Measurements from ENCODE around the gene MRPL40.

The MRPL40 gene

GRCh38 chr22:19398206-19398605, 34.1 kb upstream of the MRPL40 start:
- POLR2A ChIA-PET = no interaction called here
- TF ChIP-seq, protein P1, sequence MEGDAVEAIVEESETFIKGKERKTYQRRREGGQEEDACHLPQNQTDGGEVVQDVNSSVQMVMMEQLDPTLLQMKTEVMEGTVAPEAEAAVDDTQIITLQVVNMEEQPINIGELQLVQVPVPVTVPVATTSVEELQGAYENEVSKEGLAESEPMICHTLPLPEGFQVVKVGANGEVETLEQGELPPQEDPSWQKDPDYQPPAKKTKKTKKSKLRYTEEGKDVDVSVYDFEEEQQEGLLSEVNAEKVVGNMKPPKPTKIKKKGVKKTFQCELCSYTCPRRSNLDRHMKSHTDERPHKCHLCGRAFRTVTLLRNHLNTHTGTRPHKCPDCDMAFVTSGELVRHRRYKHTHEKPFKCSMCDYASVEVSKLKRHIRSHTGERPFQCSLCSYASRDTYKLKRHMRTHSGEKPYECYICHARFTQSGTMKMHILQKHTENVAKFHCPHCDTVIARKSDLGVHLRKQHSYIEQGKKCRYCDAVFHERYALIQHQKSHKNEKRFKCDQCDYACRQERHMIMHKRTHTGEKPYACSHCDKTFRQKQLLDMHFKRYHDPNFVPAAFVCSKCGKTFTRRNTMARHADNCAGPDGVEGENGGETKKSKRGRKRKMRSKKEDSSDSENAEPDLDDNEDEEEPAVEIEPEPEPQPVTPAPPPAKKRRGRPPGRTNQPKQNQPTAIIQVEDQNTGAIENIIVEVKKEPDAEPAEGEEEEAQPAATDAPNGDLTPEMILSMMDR (IDR thresholded peaks at IDR 0.05; ENCODE audit: control extremely low read depth, extremely low read depth, low read depth, missing control alignments) = no peak
- CTCF ChIA-PET = interaction anchor here (1.0 to 1.2 kb wide), 2 partner anchors 11 to 98 kb away, joined by 3 to 4 read pairs; no protein-coding TSS in a partner anchor
- DNase-seq (ENCODE audit: extremely low spot score) = no peak

DNA sequence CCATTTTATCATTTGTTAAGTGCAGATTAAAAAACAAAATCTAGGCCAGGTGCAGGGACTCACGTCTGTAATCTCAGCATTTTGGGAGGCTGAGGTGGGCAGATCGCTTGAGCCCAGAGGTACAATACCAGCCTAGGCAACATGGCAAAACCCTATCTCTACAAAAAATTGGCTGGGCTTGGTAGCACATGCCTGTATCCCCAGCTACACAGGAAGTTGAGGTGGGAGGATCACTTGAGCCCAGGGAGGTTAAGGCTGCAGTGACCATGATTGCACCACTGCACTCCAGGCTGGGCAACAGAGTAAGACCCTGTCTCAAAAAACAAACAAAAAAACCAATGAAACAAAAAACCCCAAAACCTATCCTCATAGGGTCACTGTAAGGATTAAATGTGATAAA, 33.7 kb upstream of the MRPL40 start:
- TF ChIP-seq, protein P1 (IDR thresholded peaks at IDR 0.05; ENCODE audit: control extremely low read depth, extremely low read depth, low read depth, missing control alignments) = no peak
- no peak for DNase-seq (ENCODE audit: extremely low spot score)
- POLR2A ChIA-PET = no interaction called here
- CTCF ChIA-PET = no interaction called here

DNA sequence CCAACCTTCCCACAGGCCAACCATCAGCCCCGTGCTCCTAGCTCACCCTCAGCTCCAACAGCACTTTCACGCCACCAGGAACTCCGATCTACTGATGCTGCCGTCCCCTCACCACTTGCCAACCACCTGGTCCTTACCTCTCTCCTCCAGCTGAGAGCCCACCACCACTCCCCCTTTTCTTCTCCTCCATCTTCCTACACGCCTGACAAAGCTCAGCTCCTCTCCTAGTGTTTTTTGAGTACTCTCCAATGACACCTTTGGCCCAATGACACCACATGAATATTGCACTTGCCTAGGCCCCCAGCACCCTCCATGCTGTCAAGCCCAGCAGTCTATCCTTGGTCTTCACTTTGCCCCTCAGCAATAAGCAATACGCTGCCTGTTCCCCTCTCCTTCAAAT, 31.5 kb upstream of the MRPL40 start:
- POLR2A ChIA-PET = no interaction called here
- TF ChIP-seq, protein P1 (IDR thresholded peaks at IDR 0.05; ENCODE audit: control extremely low read depth, extremely low read depth, low read depth, missing control alignments) = no peak
- CTCF ChIA-PET = interaction anchor here (1.1 kb wide), 1 partner anchor 10 kb away, joined by 3 read pairs; no protein-coding TSS in a partner anchor
- DNase-seq (ENCODE audit: extremely low spot score) = no peak

DNA sequence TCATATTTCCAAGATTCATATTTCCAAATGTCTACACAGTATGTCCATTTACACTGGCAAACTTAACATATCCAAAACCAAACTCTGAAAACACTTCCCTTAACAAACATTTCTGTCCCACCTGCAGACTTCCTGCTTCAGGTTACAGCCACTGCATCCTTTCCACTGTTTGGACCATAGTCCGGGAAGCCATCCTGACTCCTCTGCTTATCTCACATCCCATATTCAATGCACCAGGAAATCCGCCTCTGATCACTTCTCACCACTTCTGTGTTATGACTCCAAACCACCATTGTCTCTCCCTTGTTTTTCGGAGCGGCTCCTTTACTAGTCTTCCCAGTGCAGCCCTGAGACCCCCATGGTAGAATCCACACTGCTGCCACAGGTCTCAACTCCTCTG, 30.9 kb upstream of the MRPL40 start:
- TF ChIP-seq, protein P1 (IDR thresholded peaks at IDR 0.05; ENCODE audit: control extremely low read depth, extremely low read depth, low read depth, missing control alignments) = no peak
- ChIA-PET POLR2A (no interaction called here), CTCF (interaction anchor here (1.1 kb wide), 1 partner anchor 11 kb away, joined by 3 read pairs; no protein-coding TSS in a partner anchor)
- no peak for DNase-seq (ENCODE audit: extremely low spot score)

DNA sequence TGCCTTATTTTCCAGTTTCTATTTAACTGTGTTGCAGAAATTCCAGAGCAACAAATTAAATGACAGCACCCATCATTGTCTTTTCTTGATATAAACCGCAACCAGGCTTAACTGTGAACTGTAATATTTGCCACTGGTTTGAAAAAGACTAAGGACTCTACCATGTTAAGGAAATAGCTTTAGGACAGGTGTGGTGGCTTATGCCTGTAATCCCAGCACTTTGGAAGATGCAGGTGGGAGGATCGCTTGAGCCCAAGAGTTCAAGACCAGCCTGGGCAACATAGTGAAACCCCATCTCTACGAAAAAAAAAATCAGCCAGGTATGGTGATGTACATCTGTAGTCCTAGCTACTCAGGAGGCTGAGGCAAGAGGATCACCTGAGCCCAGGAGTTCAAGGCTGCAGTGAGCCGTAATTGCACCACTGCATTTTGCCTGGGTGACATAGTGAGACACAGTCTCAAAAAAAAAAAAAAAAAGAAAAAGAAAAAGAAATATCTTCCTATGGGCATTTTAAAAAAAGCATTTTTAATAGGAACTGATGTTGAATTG, 29.6 kb upstream of the MRPL40 start:
- no peak for DNase-seq (ENCODE audit: extremely low spot score)
- ChIA-PET CTCF (interaction anchor here (1.0 to 1.2 kb wide), 2 partner anchors 20 to 25 kb away, joined by 3 to 5 read pairs; no protein-coding TSS in a partner anchor), POLR2A (interaction anchor here (0.7 kb wide), 1 partner anchor 86 kb away, joined by 7 read pairs; no protein-coding TSS in a partner anchor)
- TF ChIP-seq, protein P1 (IDR thresholded peaks at IDR 0.05; ENCODE audit: control extremely low read depth, extremely low read depth, low read depth, missing control alignments) = no peak

DNA sequence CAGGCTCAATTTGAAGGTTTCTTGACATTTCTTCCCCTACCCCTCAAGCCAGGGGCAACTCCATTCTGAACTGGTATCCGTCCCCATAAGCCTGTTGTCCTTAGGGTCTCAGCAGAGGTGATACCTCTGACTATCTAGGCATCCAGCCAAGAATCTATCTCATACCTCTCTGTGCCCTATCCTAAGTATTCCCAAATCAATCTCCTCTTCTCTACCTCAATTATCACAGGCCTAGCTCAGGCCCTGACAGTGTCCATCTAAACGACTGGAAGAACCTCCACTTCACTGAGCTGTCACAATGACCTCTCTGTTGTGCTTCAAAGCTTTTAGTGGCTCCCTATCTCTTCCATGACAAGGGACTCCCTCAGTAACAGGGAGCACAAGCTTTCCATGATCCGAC, 27.7 kb upstream of the MRPL40 start:
- DNase-seq (ENCODE audit: extremely low spot score) = no peak
- TF ChIP-seq, protein P1 (IDR thresholded peaks at IDR 0.05; ENCODE audit: control extremely low read depth, extremely low read depth, low read depth, missing control alignments) = no peak
- POLR2A ChIA-PET = no interaction called here
- CTCF ChIA-PET = interaction anchor here (2.5 kb wide), 1 partner anchor 9 kb away, joined by 9 read pairs; no protein-coding TSS in a partner anchor

Data from GM10248 (cell line).